ENCODE measurements around the gene CYP46A1. TPM values are rescaled to one million over a fixed set of nuclear protein-coding genes. Genes with fewer than 3 reads are reported as not detected.

Gene CYP46A1
- total and polyA plus RNA-seq, 7 donors = 0.09 to 1.5 (median 0.50) TPM

- WGBS, 3 donors = 66 to 76% (median 67%) methylated on average over 10 of the region's 10 CpGs
- TF ChIP-seq, protein P1, sequence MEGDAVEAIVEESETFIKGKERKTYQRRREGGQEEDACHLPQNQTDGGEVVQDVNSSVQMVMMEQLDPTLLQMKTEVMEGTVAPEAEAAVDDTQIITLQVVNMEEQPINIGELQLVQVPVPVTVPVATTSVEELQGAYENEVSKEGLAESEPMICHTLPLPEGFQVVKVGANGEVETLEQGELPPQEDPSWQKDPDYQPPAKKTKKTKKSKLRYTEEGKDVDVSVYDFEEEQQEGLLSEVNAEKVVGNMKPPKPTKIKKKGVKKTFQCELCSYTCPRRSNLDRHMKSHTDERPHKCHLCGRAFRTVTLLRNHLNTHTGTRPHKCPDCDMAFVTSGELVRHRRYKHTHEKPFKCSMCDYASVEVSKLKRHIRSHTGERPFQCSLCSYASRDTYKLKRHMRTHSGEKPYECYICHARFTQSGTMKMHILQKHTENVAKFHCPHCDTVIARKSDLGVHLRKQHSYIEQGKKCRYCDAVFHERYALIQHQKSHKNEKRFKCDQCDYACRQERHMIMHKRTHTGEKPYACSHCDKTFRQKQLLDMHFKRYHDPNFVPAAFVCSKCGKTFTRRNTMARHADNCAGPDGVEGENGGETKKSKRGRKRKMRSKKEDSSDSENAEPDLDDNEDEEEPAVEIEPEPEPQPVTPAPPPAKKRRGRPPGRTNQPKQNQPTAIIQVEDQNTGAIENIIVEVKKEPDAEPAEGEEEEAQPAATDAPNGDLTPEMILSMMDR (IDR thresholded peaks at IDR 0.05) = no peak
- peak overlapping the region; percentile 30 for H3K27ac ChIP-seq
- no peak for DNase-seq
- no peaks in the 10 kb centered on the region for H3K36me3 ChIP-seq (ENCODE audit: insufficient read depth in 1 of 2, low read depth in 1 of 2)
- intact Hi-C loops (cut with DNase I) = no loop called here
- no peak for ATAC-seq
- H3K9me3 ChIP-seq = no peaks in the 10 kb centered on the region
- H3K4me3 ChIP-seq = no peak overlapping the region
- peaks cover 53% of the 10 kb centered on the region for H3K4me1 ChIP-seq
- no peaks in the 10 kb centered on the region for H3K27me3 ChIP-seq (ENCODE audit: insufficient read depth in 3 of 3, low read length in 2 of 3)
Observed at GRCh38 chr14:99745307-99745951, 61.3 kb downstream of the CYP46A1 start.

DNA sequence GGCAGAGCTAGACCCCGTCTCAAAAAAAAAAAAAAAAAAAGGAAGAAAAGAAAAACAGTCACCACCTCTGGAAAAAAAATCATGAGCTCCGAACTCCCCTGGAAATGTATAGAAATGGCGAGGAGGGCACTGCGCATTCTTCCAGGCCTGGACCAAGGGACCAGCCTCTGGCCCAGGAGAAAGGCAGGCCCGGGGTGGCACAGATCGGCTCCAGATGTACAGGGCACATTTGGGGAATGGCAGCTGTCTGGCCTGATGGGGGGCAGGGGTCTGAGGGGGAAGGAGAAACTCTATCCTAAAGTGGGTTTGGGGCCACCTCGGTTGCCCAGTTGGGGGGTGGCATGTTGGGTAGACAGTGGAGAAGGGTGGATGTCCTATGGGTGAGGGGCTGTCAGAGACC is 63.1 kb downstream of the CYP46A1 start:
- H3K36me3 ChIP-seq (ENCODE audit: insufficient read depth in 1 of 2, low read depth in 1 of 2) = no peaks in the 10 kb centered on the region
- no peaks in the 10 kb centered on the region for H3K9me3 ChIP-seq
- peaks cover 37% of the 10 kb centered on the region for H3K4me1 ChIP-seq
- ATAC-seq = no peak
- intact Hi-C loops (cut with DNase I) = no loop called here
- H3K27me3 ChIP-seq (ENCODE audit: insufficient read depth in 3 of 3, low read length in 2 of 3) = no peaks in the 10 kb centered on the region
- H3K4me3 ChIP-seq = no peak overlapping the region
- no peak overlapping the region for H3K27ac ChIP-seq
- DNase-seq = no peak
- TF ChIP-seq, protein P1 (IDR thresholded peaks at IDR 0.05) = no peak
- WGBS, 3 donors = 83 to 89% (median 88%) methylated on average over 6 of the region's 7 CpGs

DNA sequence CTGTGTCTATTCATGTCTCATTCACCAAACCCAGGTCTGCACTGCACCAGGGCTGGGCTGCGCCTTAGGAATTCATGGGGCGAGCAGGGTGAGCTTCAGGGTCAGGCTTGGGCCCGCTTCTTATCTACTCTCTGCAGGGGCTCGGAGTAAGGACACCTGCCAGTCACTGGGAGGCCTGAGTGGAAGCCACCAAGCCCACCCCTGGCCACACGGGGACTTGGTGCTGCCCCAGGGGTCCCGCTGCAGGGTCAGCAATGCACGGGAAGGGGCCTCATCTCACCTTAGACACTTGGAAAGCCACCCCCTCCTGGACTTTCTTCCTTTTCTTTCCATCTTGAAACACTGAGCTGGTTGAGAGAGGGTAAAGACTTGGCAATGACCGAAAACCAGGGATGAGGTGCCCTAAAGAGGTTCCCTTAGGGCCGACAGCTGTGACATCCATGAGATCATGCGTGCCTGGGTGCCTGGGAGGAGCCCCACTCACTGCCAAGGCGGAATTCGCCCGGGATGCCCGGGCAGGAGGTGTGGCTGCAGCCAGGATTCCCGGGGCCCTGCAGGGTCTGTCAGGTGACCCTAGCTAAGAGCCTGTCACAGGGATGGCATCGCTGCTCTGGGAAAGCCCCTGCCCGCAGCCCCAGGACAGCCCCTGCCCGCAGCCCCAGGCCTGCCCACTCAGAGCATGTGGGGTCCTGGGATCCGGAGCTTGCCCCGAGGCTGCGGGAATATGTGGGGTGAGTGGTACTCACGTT is 63.7 kb downstream of the CYP46A1 start:
- 66 to 77% (median 69%) methylated on average over 22 of the region's 22 CpGs for WGBS, 3 donors
- H3K4me1 ChIP-seq = peaks cover 39% of the 10 kb centered on the region
- peak in 2 of 4 donors; percentile 25 to 28 for ATAC-seq

DNA sequence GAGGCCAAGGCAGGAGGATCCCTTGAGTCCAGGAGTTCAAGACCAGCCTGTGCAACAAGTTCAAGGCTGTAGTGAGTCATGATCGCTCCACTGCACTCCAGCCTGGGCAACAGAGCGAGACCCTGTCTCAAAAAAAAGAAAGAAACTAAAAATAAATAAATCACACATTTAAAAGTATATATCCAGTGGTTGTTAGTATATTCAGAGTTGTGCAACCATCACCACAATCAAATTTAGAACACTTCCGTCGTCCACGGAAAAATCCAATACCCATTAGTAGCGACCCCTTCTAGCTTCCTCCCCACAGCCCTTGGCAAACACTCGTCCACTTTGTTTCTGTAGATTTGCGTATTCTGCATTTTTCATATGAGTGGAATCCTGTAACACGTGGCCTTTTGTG is 64.4 kb downstream of the CYP46A1 start:
- intact Hi-C loops (cut with DNase I) = no loop called here
- Histone ChIP-seq H3K27me3 (ENCODE audit: insufficient read depth in 3 of 3, low read length in 2 of 3) (no peaks in the 10 kb centered on the region), H3K27ac (no peak overlapping the region), H3K36me3 (ENCODE audit: insufficient read depth in 1 of 2, low read depth in 1 of 2) (no peaks in the 10 kb centered on the region), H3K4me1 (peaks cover 40% of the 10 kb centered on the region), H3K9me3 (no peaks in the 10 kb centered on the region), H3K4me3 (no peak overlapping the region)
- 78 to 85% (median 82%) methylated on average over 9 of the region's 9 CpGs for WGBS, 3 donors
- ATAC-seq (no peak), DNase-seq (no peak)
- TF ChIP-seq, protein P1 (IDR thresholded peaks at IDR 0.05) = no peak

More for the DNA sequence above, 63.7 kb downstream of the CYP46A1 start:
- intact Hi-C loops (cut with DNase I) = no loop called here
- H3K36me3 ChIP-seq (ENCODE audit: insufficient read depth in 1 of 2, low read depth in 1 of 2) = no peaks in the 10 kb centered on the region
- no peak overlapping the region for H3K4me3 ChIP-seq
- H3K27me3 ChIP-seq (ENCODE audit: insufficient read depth in 3 of 3, low read length in 2 of 3) = no peaks in the 10 kb centered on the region
- no peak overlapping the region for H3K27ac ChIP-seq
- no peaks in the 10 kb centered on the region for H3K9me3 ChIP-seq
- TF ChIP-seq, protein P1 (IDR thresholded peaks at IDR 0.05) = no peak
- no peak for DNase-seq

All from psoas muscle (tissue), 8 donors.